Natural killer cell (primary cell): Measurements from ENCODE around the gene PDE4D. TPM values are rescaled to one million over a fixed set of nuclear protein-coding genes. Genes with fewer than 3 reads are reported as not detected.

Experiments used
- ATAC-seq, 3 donors: fragments of 150-1000 bp in 2 of 3; fragments of 200-7000 bp in 1 of 3; cut with Tn5 transposase; 1 replicate in 1 of 3; 2 replicates in 2 of 3; pipeline ENCODE4 v1.10.0; 2021; ENCODE audit warnings: mild to moderate bottlenecking in 2 of 3, moderate library complexity in 2 of 3
- DNase-seq, 2 donors: peaks; one replicate each; pipeline versions ENCODE4 v3.0.0 to v3.0.0-alpha.2; 2013 to 2021; ENCODE audit warnings: mixed read lengths in 1 of 2
- H3K27ac ChIP-seq: one replicate; pipeline ENCODE4 v1.5.1; 2013; ENCODE audit warnings: mild to moderate bottlenecking, low read length
- H3K27me3 ChIP-seq: one replicate; pipeline ENCODE4 v1.6.1; 2013; ENCODE audit warnings: low read length; ENCODE audit not compliant: control insufficient read depth, insufficient read depth
- H3K36me3 ChIP-seq: one replicate; pipeline ENCODE4 v1.6.1; 2013; ENCODE audit warnings: low read length; ENCODE audit not compliant: control insufficient read depth, insufficient read depth
- H3K4me1 ChIP-seq: one replicate; pipeline ENCODE4 v1.6.1; 2013; ENCODE audit warnings: low read length; ENCODE audit not compliant: control insufficient read depth, insufficient read depth
- H3K4me3 ChIP-seq: one replicate; pipeline ENCODE4 v1.5.1; 2013; ENCODE audit warnings: low read length
- H3K9me3 ChIP-seq: one replicate; pipeline ENCODE4 v1.6.1; 2013; ENCODE audit warnings: low read length; ENCODE audit not compliant: control insufficient read depth, insufficient read depth
- H3K27ac Mint-ChIP-seq, 2 donors: one replicate each; pipeline ENCODE4 v1.8.0; 2022; ENCODE audit warnings: mild to moderate bottlenecking in 2 of 2, mixed read lengths in 2 of 2, moderate library complexity in 1 of 2
- H3K27me3 Mint-ChIP-seq, 2 donors: one replicate each; pipeline ENCODE4 v1.8.0; 2022; ENCODE audit warnings: low read depth in 2 of 2, mixed read lengths in 2 of 2
- H3K36me3 Mint-ChIP-seq: one replicate; pipeline ENCODE4 v1.8.0; 2022; ENCODE audit warnings: mixed read lengths
- H3K4me1 Mint-ChIP-seq, 2 donors: one replicate each; pipeline ENCODE4 v1.8.0; 2022; ENCODE audit warnings: mixed read lengths in 2 of 2
- H3K4me3 Mint-ChIP-seq: one replicate; pipeline ENCODE4 v1.8.0; 2022; ENCODE audit warnings: mild to moderate bottlenecking, moderate library complexity, mixed read lengths
- H3K9me3 Mint-ChIP-seq, 2 donors: one replicate each; pipeline ENCODE4 v1.8.0; 2022; ENCODE audit warnings: mixed read lengths in 2 of 2
- WGBS: methylation state at CpG from one replicate; pipeline ENCODE4 v1.1.7; 2013; ENCODE audit warnings: missing lambda C conversion rate; ENCODE audit not compliant: insufficient coverage; 5-methylcytosine and 5-hydroxymethylcytosine counted together
- intact Hi-C: fragments of 100-400 bp; cut with micrococcal nuclease; formaldehyde crosslinking; loops from one replicate; pipeline ENCODE4 v1.14.2; 2022
- total RNA-seq, 4 donors: library from RNA; stranded (reverse); fragments of 120-200 nt in 1 of 4; gene quantifications; one replicate each; pipeline versions ENCODE4 v1.2.3 to v1.2.4, GENCODE V29; 2013 to 2022
- TF ChIP-seq, protein P1 (sequence below): fragments of 200-600 bp; IDR thresholded peaks from one replicate; pipeline ENCODE4 v1.8.0; 2022; ENCODE audit warnings: antibody characterized with exemption

Gene PDE4D
- total RNA-seq, 3 donors from 2014 or later (not counting 1 experiment from before 2014, with no cell fraction given) = 109 to 170 (median 116) TPM

DNA sequence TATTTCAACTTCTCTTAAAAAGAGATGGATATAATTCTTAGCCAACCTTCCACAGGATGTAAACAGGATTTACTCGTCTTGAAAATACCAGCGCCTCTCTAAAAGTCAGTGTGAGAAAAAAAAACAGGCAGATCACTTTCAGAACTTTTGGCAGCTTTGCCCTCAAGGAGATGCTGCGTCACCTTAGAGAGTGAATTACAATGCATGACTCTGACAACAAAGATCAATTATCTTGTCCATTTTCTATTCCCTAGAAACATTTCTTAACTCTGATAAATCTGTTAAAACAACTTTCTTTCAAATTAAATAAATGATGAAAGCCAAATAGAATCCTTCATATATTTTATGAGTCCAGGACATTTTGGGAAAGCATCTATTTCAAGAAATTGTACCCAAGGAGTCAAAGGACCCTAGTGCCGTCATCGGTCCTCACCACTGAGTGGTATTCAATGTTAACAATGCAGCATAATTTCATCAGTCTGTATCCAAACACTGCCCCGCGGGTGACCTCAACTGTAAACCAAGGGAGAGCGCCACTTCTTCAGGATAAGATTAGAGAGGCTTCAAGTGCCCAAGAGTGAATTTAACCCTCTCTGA lies 536.0 kb downstream of the PDE4D start:
- Histone ChIP-seq H3K27ac (peak overlapping the region; percentile 93), H3K4me1 (peaks cover 15% of the 10 kb centered on the region), H3K36me3 (no peaks in the 10 kb centered on the region), H3K4me3 (no peak overlapping the region), H3K9me3 (no peaks in the 10 kb centered on the region), H3K27me3 (no peaks in the 10 kb centered on the region)
- no peak for DNase-seq
- TF ChIP-seq, protein P1, sequence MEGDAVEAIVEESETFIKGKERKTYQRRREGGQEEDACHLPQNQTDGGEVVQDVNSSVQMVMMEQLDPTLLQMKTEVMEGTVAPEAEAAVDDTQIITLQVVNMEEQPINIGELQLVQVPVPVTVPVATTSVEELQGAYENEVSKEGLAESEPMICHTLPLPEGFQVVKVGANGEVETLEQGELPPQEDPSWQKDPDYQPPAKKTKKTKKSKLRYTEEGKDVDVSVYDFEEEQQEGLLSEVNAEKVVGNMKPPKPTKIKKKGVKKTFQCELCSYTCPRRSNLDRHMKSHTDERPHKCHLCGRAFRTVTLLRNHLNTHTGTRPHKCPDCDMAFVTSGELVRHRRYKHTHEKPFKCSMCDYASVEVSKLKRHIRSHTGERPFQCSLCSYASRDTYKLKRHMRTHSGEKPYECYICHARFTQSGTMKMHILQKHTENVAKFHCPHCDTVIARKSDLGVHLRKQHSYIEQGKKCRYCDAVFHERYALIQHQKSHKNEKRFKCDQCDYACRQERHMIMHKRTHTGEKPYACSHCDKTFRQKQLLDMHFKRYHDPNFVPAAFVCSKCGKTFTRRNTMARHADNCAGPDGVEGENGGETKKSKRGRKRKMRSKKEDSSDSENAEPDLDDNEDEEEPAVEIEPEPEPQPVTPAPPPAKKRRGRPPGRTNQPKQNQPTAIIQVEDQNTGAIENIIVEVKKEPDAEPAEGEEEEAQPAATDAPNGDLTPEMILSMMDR = no peak
- Mint-ChIP-seq H3K36me3 (no peaks in the 10 kb centered on the region), H3K27me3 (no peaks in the 10 kb centered on the region), H3K4me3 (peak overlapping the region; percentile 85), H3K4me1 (peaks cover 48% of the 10 kb centered on the region in 2 donors), H3K27ac (peak overlapping the region; percentile 95), H3K9me3 (no peaks in the 10 kb centered on the region)
- intact Hi-C loops = loop anchor here (1.0 to 5.0 kb wide), 4 partner anchors 60 to 319 kb away; no protein-coding TSS in a partner anchor
- ATAC-seq = peak; percentile 36 to 39 (median 36)
- 85% methylated on average over 8 of the region's 8 CpGs for WGBS

DNA sequence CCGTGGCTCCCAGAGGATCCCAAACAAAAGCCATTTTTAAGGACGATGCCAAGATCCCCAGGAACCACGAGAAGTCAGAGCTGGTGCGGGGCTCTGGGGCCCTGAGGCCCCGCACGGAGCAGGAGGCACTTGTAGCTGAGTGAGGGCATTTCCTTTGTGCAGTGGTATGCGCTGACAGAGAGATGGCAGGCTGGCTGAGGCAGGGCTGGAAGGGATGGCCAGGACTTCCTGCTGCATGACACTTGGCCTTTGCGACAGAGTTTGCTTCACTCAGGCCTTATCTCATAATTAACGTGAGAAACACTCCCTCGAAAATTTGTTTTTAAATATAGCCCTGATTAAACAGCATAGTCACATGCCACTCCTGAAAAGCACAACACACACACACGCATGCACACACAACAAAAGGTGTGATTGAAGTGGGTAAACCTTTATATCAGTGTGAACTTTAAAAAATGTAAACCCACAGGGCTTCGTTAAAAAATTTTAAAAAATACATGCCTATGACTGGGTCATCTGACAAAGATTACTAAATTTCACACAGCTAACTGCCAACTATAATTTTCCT lies 536.6 kb downstream of the PDE4D start:
- no peaks in the 10 kb centered on the region for H3K27me3 ChIP-seq
- Mint-ChIP-seq H3K27me3 (no peaks in the 10 kb centered on the region), H3K36me3 (no peaks in the 10 kb centered on the region), H3K4me3 (peak overlapping the region; percentile 85), H3K9me3 (no peaks in the 10 kb centered on the region), H3K4me1 (peaks cover 54% of the 10 kb centered on the region in 2 donors), H3K27ac (peak overlapping the region; percentile 95)
- ATAC-seq (peak; percentile 68 to 82 (median 74)), DNase-seq (peak; percentile 19 to 52)
- H3K4me3 ChIP-seq = no peak overlapping the region
- H3K9me3 ChIP-seq = no peaks in the 10 kb centered on the region
- H3K27ac ChIP-seq = peak overlapping the region; percentile 93
- H3K4me1 ChIP-seq = peaks cover 15% of the 10 kb centered on the region
- TF ChIP-seq, protein P1 = no peak
- no peaks in the 10 kb centered on the region for H3K36me3 ChIP-seq
- 57% methylated on average over 11 of the region's 12 CpGs for WGBS
- intact Hi-C loops = loop anchor here (1.0 to 5.0 kb wide), 4 partner anchors 60 to 318 kb away; no protein-coding TSS in a partner anchor

DNA sequence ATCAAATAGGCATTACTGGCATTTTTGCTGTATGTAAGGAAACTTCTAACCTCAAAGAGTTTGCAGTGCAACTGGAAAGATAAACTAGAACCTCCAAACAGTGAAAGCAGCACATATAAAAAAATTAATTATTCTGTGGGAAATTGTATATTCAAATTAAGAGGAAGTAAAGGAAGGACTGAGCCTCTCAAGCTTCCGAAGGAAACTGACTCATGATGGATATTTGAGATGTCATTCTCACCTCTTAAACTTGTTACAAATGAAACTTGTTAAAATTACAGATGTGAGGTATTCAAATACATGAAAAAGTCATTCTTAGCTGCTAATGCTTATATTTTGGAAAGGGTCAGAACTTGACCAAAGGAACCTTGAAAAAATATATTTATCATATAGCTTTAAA lies 538.7 kb downstream of the PDE4D start:
- peak; percentile 22 to 35 (median 25) for ATAC-seq
- 33% methylated on average over 1 of the region's 1 CpG for WGBS
- Histone ChIP-seq H3K4me1 (peaks cover 15% of the 10 kb centered on the region), H3K36me3 (no peaks in the 10 kb centered on the region), H3K4me3 (no peak overlapping the region), H3K27me3 (no peaks in the 10 kb centered on the region), H3K27ac (no peak overlapping the region), H3K9me3 (no peaks in the 10 kb centered on the region)
- Mint-ChIP-seq H3K9me3 (no peaks in the 10 kb centered on the region), H3K4me1 (peaks cover 55 to 61% of the 10 kb centered on the region in 2 donors), H3K36me3 (no peaks in the 10 kb centered on the region), H3K27ac (peak overlapping the region; percentile 69 to 92), H3K27me3 (no peaks in the 10 kb centered on the region), H3K4me3 (peak overlapping the region; percentile 77)
- intact Hi-C loops = loop anchor here (5.0 kb wide), 1 partner anchor 58 kb away; no protein-coding TSS in a partner anchor
- TF ChIP-seq, protein P1 = no peak
- DNase-seq = no peak
